Tibial nerve (tissue), 4 donors: Measurements from ENCODE around the gene STXBP6.

Experiments
- CTCF ChIP-seq, 5 experiments: fragments of 200-600 bp in 3 of 5; fragments of 450-650 bp in 2 of 5; sonication (generic) in 3 of 5; IDR thresholded peaks; one replicate each; pipeline ENCODE4 v1.5.1; 2016 to 2019; ENCODE audit warnings: antibody characterized with exemption in 5 of 5, mild to moderate bottlenecking in 3 of 5, moderate library complexity in 2 of 5
- EP300 ChIP-seq, 2 donors: sonication (generic); formaldehyde crosslinking; IDR thresholded peaks; one replicate each; pipeline ENCODE4 v1.6.1; 2017; ENCODE audit warnings: antibody characterized with exemption in 2 of 2, mild to moderate bottlenecking in 1 of 2
- POLR2A ChIP-seq, 2 donors: fragments of 450-650 bp; IDR thresholded peaks; one replicate each; pipeline ENCODE4 v1.6.1; 2017; ENCODE audit warnings: antibody characterized with exemption in 2 of 2, mild to moderate bottlenecking in 2 of 2, moderate library complexity in 2 of 2

GRCh38 chr14:24806061-24806678 is 243.8 kb downstream of the STXBP6 start:
- TF ChIP-seq CTCF (IDR thresholded peaks at IDR 0.05) (peak; percentile 51 to 77 (median 64)), POLR2A (IDR thresholded peaks at IDR 0.05) (no peak), EP300 (IDR thresholded peaks at IDR 0.05) (no peak)
